SK-N-SH treated with all-trans-retinoic acid at 6 μM for 48 hours (cell line): ENCODE results near the gene LGI1.

Experiments
- ATAC-seq: fragments of 200-7000 bp; cut with Tn5 transposase; 3 replicates; pipeline ENCODE4 v1.9.1; 2020; ENCODE audit warnings: mild to moderate bottlenecking, moderate library complexity
- BACH2 ChIP-seq: fragments of 250-450 bp; sonication (Bioruptor Pico); IDR thresholded peaks from 2 replicates; pipeline ENCODE4 v1.9.0; 2021; ENCODE audit warnings: mild to moderate bottlenecking, borderline replicate concordance
- CSDC2 ChIP-seq: fragments of 250-450 bp; sonication (Bioruptor Pico); IDR thresholded peaks from 2 replicates; pipeline ENCODE4 v1.5.0; 2020; ENCODE audit warnings: mild to moderate bottlenecking, moderate library complexity
- CSRNP3 ChIP-seq: fragments of 250-450 bp; sonication (Bioruptor Pico); IDR thresholded peaks from 2 replicates; pipeline ENCODE4 v1.5.1; 2021; ENCODE audit warnings: mild to moderate bottlenecking, moderate library complexity
- ESRRG ChIP-seq: fragments of 250-450 bp; sonication (Bioruptor Pico); IDR thresholded peaks from 2 replicates; pipeline ENCODE4 v1.6.1; 2021; ENCODE audit warnings: mild to moderate bottlenecking
- GLIS3 ChIP-seq: fragments of 250-450 bp; sonication (Bioruptor Pico); IDR thresholded peaks from 2 replicates; pipeline ENCODE4 v1.5.0; 2020; ENCODE audit warnings: mild to moderate bottlenecking, moderate library complexity
- ISL1 ChIP-seq: fragments of 250-450 bp; sonication (Bioruptor Pico); IDR thresholded peaks from 2 replicates; pipeline ENCODE4 v2.1.2; 2022; ENCODE audit warnings: mild to moderate bottlenecking, moderate library complexity
- OSR1 ChIP-seq: fragments of 250-450 bp; sonication (Bioruptor Pico); IDR thresholded peaks from 2 replicates; pipeline ENCODE4 v1.8.0; 2022; ENCODE audit warnings: moderate library complexity, mild to moderate bottlenecking, inconsistent platforms
- PATZ1 ChIP-seq: fragments of 250-450 bp; sonication (Bioruptor Pico); IDR thresholded peaks from 2 replicates; pipeline ENCODE4 v1.8.0; 2020; ENCODE audit warnings: mild to moderate bottlenecking, moderate library complexity, borderline replicate concordance
- PPARA ChIP-seq: fragments of 250-450 bp; sonication (Bioruptor Pico); IDR thresholded peaks from 2 replicates; pipeline ENCODE4 v1.5.0; 2020; ENCODE audit warnings: mild to moderate bottlenecking, borderline replicate concordance
- RARB ChIP-seq: fragments of 250-450 bp; sonication (Bioruptor Pico); IDR thresholded peaks from 2 replicates; pipeline ENCODE4 v1.8.0; 2021; ENCODE audit warnings: mild to moderate bottlenecking, moderate library complexity
- SNAI2 ChIP-seq: fragments of 250-450 bp; sonication (Bioruptor Pico); IDR thresholded peaks from 2 replicates; pipeline ENCODE4 v1.5.0; 2020; ENCODE audit warnings: mild to moderate bottlenecking, moderate library complexity
- TCF4 ChIP-seq: fragments of 250-450 bp; sonication (Bioruptor Pico); IDR thresholded peaks from 2 replicates; pipeline ENCODE4 v1.8.0; 2021; ENCODE audit warnings: mild to moderate bottlenecking, moderate library complexity, borderline replicate concordance
- TOX ChIP-seq: fragments of 250-450 bp; sonication (Bioruptor Pico); IDR thresholded peaks from 2 replicates; pipeline ENCODE4 v1.8.0; 2021; ENCODE audit warnings: mild to moderate bottlenecking, moderate library complexity, borderline replicate concordance
- ZC3H10 ChIP-seq: fragments of 250-450 bp; sonication (Bioruptor Pico); IDR thresholded peaks from 2 replicates; pipeline ENCODE4 v1.5.1; 2021; ENCODE audit warnings: mild to moderate bottlenecking, moderate library complexity
- ZFP3 ChIP-seq: fragments of 250-450 bp; sonication (Bioruptor Pico); IDR thresholded peaks from 2 replicates; pipeline ENCODE4 v1.5.0; 2020; ENCODE audit warnings: mild to moderate bottlenecking, moderate library complexity
- ZFP30 ChIP-seq: fragments of 450-650 bp; formaldehyde crosslinking; IDR thresholded peaks from 2 replicates; pipeline ENCODE4 v1.5.0; 2022; ENCODE audit warnings: mild to moderate bottlenecking, moderate library complexity
- ZNF565 ChIP-seq: fragments of 450-650 bp; formaldehyde crosslinking; conservative IDR thresholded peaks from 2 replicates; pipeline ENCODE4 v1.5.0; 2020; ENCODE audit warnings: low read depth, mild to moderate bottlenecking, moderate library complexity
- ZNF70 ChIP-seq: fragments of 450-650 bp; formaldehyde crosslinking; IDR thresholded peaks from 2 replicates; pipeline ENCODE4 v1.5.0; 2020; ENCODE audit warnings: mild to moderate bottlenecking, moderate library complexity
- ZNF8 ChIP-seq: fragments of 450-650 bp; formaldehyde crosslinking; IDR thresholded peaks from 2 replicates; pipeline ENCODE4 v1.5.0; 2020; ENCODE audit warnings: mild to moderate bottlenecking, moderate library complexity
- TF ChIP-seq, protein P1 (sequence below): fragments of 250-450 bp; sonication (Bioruptor Pico); IDR thresholded peaks from 2 replicates; pipeline ENCODE4 v1.5.1; 2020; ENCODE audit warnings: low read depth, mild to moderate bottlenecking, moderate library complexity
- TF ChIP-seq, protein P2 (sequence below): fragments of 250-450 bp; sonication (Bioruptor Pico); IDR thresholded peaks from 2 replicates; pipeline ENCODE4 v1.5.0; 2020; ENCODE audit warnings: mild to moderate bottlenecking, moderate library complexity

Gene LGI1

DNA sequence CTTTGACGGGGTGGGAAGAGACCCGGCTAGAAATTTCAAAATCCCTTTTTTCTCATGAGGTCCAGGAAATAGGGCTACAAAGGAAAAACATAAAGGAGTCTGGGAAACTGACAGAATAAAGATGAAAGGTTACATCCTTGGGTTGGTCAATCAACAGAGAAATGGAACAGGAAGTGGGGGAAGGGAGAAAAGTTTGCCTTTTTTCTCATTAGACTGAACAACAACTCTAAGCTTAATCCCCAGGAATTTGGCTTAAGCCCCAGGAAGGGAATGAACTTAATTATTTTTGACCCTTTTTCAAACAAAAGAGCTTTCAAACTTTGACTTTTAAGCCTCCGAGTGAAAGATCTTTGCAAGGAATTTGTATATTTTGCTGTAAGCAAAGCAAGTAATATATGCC, 32.7 kb downstream of the LGI1 start (continued):
- TF ChIP-seq, protein P1, sequence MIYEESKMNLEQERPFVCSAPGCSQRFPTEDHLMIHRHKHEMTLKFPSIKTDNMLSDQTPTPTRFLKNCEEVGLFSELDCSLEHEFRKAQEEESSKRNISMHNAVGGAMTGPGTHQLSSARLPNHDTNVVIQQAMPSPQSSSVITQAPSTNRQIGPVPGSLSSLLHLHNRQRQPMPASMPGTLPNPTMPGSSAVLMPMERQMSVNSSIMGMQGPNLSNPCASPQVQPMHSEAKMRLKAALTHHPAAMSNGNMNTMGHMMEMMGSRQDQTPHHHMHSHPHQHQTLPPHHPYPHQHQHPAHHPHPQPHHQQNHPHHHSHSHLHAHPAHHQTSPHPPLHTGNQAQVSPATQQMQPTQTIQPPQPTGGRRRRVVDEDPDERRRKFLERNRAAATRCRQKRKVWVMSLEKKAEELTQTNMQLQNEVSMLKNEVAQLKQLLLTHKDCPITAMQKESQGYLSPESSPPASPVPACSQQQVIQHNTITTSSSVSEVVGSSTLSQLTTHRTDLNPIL (CRISPR knock-in tag): no peak
- TF ChIP-seq ZNF8 (no peak), ZC3H10 (CRISPR knock-in tag) (no peak), ZNF565 (no peak)
- TF ChIP-seq, all 23 proteins: peak for 0

GRCh38 chr10:93796167-93796566, 38.4 kb downstream of the LGI1 start:
- TF ChIP-seq ZNF70: no peak
- no peak for TF ChIP-seq PATZ1 (CRISPR knock-in tag)
- no peak for TF ChIP-seq ZFP3 (CRISPR knock-in tag)
- no peak for TF ChIP-seq ZNF565
- TF ChIP-seq, protein P1 (CRISPR knock-in tag): no peak
- TF ChIP-seq ZNF8: peak; percentile 64; the same call in 1 of the 2 replicates
- TF ChIP-seq CSDC2 (CRISPR knock-in tag): no peak
- no peak for TF ChIP-seq ESRRG (CRISPR knock-in tag)
- no peak for ATAC-seq

DNA sequence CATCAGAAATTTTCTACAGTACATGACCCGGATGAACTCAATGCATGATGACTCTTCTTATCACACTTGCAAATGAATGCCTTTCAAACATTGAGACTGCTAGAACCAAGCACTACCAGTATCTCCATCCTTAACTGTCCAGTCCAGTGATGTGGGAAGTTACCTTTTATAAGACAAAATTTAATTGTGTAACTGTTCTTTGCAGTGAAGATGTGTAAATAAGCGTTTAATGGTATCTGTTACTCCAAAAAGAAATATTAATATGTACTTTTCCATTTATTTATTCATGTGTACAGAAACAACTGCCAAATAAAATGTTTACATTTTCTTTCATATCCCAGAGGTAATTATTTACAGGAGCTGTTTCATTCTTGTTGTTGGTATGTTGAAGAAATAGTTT, 40.1 kb downstream of the LGI1 start:
- TF ChIP-seq ZFP3 (CRISPR knock-in tag) (no peak), ZNF70 (no peak), ZFP30 (CRISPR knock-in tag) (no peak), ZNF8 (no peak), TOX (no peak), ESRRG (CRISPR knock-in tag) (no peak), SNAI2 (CRISPR knock-in tag) (no peak), CSDC2 (CRISPR knock-in tag) (no peak), CSRNP3 (CRISPR knock-in tag) (no peak), BACH2 (CRISPR knock-in tag) (no peak)
- TF ChIP-seq, protein P2, sequence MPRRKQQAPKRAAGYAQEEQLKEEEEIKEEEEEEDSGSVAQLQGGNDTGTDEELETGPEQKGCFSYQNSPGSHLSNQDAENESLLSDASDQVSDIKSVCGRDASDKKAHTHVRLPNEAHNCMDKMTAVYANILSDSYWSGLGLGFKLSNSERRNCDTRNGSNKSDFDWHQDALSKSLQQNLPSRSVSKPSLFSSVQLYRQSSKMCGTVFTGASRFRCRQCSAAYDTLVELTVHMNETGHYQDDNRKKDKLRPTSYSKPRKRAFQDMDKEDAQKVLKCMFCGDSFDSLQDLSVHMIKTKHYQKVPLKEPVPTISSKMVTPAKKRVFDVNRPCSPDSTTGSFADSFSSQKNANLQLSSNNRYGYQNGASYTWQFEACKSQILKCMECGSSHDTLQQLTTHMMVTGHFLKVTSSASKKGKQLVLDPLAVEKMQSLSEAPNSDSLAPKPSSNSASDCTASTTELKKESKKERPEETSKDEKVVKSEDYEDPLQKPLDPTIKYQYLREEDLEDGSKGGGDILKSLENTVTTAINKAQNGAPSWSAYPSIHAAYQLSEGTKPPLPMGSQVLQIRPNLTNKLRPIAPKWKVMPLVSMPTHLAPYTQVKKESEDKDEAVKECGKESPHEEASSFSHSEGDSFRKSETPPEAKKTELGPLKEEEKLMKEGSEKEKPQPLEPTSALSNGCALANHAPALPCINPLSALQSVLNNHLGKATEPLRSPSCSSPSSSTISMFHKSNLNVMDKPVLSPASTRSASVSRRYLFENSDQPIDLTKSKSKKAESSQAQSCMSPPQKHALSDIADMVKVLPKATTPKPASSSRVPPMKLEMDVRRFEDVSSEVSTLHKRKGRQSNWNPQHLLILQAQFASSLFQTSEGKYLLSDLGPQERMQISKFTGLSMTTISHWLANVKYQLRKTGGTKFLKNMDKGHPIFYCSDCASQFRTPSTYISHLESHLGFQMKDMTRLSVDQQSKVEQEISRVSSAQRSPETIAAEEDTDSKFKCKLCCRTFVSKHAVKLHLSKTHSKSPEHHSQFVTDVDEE (CRISPR knock-in tag): no peak
- TF ChIP-seq, protein P1 (CRISPR knock-in tag): no peak
- TF ChIP-seq, all 23 proteins: peak for 0
- ATAC-seq: no peak

GRCh38 chr10:93799155-93799708, 41.5 kb downstream of the LGI1 start:
- ATAC-seq: no peak
- TF ChIP-seq ZNF70: no peak
- TF ChIP-seq PPARA (CRISPR knock-in tag): no peak
- TF ChIP-seq ZNF565: no peak
- no peak for TF ChIP-seq GLIS3 (CRISPR knock-in tag)
- TF ChIP-seq ZFP3 (CRISPR knock-in tag): no peak
- TF ChIP-seq ISL1: no peak
- no peak for TF ChIP-seq BACH2 (CRISPR knock-in tag)
- TF ChIP-seq SNAI2 (CRISPR knock-in tag): no peak
- no peak for TF ChIP-seq RARB (CRISPR knock-in tag)
- TF ChIP-seq CSDC2 (CRISPR knock-in tag): no peak
- TF ChIP-seq CSRNP3 (CRISPR knock-in tag): no peak
- TF ChIP-seq, protein P1 (CRISPR knock-in tag): no peak
- TF ChIP-seq ESRRG (CRISPR knock-in tag): no peak
- TF ChIP-seq TOX: no peak
- no peak for TF ChIP-seq ZNF8
- no peak for TF ChIP-seq TCF4 (CRISPR knock-in tag)
- no peak for TF ChIP-seq OSR1
